CD4-positive, alpha-beta T cell treated with Interferon alpha-2 for 1 hour (primary cell): ENCODE data around the gene PDE4D.
"Not testable (repeated sequence)": the region's sequence is repeated elsewhere in the genome, so short reads cannot be mapped to it uniquely, and the experiment has no call there.

Source experiments
- DNase-seq, 2 donors: peaks; one replicate each; pipeline ENCODE4 v3.0.0-alpha.2; 2020 to 2022

The PDE4D gene

DNA sequence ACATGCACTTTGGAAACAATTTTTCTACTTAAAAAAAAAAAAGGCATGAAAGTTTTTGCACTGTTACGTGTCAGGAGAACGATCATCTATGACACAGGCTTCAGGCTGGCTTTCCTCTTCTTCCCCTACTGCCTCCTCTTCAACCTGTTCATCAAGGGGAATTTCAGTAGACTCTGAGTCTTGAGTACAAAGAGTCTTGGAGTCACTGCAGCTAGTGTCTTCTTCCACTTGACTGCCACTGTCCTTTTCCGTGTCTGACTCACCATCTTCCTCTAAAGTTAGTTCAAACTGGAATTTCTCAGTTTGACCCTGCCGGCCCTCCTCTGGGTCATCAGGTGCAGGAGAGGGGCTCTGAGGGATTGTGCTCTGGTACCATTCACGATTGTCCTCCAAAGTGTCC, 918.9 kb downstream of the PDE4D start:
- no peak for DNase-seq

DNA sequence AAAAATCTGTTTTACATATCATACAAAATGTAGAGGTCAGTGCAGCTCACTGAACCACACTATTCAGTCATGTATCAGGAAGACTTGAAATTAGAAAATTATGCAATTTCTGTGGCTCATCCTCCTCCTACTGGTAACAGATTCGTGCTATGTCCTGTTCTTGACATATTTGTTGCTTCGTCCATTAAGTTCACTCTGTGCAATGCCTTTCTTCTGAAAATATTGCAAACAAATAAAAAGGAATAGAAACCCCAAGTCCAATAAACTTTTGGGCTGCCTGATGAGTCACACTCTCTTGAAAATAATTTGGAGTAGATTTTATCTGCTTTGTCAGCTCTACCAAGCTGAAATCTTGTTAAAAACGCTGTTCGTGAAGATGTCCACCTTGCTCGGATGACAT, 919.4 kb downstream of the PDE4D start:
- no peak for DNase-seq

DNA sequence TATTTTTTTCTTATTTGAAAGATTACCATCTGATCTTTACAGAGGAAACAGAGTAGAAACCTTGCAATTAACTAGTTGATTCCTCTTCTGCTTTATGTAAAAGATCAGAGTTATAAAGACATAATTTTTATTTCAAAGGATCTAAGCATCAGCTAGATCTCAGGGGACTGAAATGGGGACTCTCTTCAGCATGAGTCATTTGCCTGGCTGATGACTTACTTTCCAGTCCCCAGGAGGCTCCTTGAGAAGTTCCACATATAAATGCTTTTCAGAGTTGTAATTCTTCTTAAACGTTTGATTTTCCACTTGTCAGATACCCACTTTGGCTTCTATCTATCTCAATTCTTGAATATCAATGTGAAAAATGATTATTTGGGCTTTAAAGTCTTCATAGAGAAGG, 921.2 kb downstream of the PDE4D start:
- no peak for DNase-seq

DNA sequence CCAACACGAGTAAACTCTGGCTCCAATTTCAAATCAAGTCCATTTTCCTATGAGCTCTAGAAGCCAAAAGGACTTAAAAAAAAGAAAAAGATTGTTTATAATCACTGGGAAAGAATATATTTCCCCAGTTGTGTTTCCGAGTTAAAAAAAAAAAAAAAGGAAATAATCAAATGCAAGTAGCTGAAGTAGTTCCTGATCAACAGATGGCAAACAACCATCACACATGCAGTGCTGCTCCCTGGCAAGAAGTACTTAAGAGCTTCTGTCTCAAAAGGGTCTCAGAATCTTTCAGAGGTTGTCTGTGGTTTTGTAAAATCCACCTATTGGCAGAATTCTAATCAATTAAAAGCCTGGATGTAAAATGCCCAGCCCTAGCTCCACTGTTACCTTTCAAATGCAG, 922.8 kb downstream of the PDE4D start:
- no peak for DNase-seq

DNA sequence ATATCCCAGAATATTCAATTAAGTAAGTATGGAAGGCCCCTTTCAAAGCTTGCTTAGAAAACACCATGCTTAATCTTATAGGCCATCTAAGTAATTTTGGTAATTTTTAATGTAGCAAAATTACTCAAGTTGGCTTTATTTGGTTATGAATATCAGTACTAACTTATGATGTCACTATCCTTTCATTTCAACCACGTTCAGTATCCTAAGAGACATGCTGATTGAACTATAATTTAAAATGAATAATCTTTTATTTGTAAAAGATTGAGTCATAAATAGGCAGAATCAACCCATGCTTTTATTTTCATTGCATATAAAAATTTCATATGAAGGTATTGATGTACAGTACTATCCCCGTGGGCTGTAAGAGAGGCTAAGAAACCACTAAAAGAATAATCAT, 923.7 kb downstream of the PDE4D start:
- DNase-seq, result no peak

DNA sequence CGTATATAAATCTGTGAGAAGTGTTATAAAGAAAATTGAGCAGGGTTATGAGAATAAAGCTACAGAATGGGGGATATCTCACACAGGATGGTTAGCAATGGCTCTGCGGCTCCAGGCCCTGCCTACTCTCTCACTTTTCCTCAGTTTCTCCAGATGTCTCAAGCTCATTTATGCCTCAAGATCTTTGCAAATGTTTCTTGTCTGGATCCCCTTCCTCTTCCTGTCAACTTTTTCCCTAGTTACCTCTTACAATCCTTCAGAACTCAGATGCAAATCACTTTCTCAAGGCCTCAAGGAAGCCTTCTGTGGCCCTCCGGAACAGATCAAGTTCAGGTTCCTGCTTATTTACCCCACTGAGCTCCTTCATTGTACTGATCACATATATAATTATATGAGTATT, 924.3 kb downstream of the PDE4D start:
- no peak for DNase-seq

DNA sequence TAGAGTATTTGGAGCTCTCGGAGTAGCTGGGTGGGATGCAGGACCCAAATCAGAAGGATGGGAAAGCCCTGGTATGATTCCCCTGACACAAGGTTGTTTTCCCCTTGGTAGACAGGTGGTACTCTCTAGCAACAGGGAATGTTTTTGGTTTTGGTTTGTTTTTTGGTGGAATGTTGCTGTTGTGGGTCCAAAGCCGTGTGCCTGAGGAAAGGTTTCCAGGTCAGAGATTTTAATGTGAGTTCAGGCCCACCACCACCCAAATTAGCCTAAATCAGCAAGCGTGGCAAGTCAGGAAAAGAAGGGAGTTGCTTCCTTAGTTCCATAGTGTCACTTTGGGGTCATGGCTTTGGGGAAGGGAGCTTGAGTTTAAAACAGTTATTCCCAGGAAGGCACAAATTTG, 925.2 kb downstream of the PDE4D start:
- no peak for DNase-seq

DNA sequence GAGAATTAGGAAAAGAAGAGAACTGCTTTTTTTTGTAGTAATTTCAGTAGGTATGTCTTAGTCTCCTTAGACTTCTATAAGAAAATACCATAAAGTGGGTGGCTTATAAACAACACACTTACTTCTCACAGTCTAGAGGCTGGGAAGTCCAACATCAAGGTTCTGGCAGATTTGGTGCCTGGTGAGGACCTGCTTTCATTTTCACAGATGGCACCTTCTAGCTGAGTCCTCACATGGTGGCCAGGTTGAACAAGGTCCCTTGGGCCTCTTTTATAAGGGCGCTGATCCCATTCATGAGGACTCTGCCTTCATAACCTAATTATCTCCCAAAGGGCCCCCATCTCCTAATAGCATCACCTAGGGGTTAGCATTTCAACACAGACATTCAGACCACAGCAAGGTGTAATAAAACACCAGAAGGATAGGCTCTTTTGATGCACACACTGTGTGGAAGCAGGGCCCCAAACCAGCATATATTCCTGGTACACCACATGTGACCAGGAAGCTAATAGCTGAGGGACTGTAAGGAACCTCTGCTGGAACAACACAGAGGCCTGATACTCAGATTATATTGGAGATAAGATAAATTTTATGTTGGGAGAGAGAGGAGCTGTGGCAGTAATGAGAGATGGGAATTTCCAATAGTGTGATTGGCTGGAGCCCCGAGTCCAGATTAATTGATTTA, 925.8 kb downstream of the PDE4D start:
- no peak for DNase-seq

DNA sequence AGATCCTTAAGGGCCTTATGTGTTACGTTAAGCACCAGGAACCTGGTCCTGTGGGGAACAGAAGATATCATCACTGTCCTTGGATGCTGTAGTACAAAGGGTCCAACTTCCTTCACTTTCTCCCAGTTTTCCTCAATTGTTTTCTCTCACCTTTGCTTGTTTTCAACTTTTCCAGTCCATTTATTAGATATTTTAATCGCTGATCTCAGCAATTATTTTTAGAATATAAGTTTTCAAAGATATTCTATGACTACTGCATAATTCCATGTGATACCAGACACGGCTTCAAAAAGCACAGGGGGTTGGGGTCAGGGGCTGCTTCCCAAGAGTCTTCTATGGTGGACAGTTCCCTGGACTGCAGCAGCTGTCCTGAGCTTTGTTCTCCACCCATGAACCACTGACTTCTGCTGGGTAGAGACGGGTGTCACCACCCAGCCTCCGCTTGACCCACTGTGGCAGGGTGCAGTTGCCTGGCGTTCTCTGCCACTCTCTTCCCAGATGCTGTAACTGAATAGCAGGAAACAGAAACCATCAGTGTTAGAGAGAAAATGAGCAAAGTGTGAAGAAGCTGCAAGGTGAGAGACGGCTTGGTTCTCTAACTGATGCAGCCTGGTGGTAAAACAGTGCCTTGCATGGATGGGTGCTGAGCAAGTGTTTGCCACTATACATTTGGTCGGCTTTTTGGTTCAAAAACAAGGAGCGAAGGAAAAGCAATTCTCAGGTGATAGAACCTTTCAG, 927.7 kb downstream of the PDE4D start:
- DNase-seq, result no peak

DNA sequence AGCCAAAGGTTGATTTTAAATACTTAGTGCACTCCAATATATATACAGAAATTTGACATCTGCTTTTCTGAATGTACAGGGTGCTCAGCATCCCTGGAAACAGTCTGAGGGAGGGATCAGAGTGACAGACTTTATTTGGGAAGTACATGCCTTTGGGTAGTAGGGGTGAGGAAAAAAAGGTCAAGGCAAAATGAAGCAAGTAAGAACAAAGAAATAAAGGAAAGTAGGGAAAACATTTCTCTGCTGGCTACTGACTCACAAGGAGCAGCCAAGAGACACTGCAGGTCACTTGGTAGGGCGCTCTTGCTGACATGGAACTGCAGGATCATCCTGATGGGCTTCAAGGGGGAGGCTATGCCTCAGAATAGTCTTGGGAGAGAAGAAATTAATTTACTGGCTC, 929.7 kb downstream of the PDE4D start:
- no peak for DNase-seq

DNA sequence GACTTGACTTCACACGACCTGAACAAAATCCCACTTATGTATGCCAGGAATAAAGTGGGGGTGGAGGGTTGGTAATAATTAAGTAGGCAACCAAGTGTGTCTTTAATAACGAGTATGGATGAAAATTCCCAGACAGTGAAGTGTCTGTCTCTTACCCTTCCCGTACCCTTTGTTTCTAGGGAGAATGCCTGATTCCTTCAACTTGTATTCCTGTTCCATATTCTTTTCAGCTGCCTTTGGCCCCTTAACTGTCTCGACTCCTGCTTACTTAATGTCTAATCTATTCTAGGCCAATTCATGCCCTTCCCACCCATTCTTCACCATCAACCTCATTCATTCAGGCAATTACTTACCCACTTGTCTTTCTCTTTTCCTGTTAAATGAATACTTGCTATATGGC, 930.2 kb downstream of the PDE4D start:
- no peak for DNase-seq

DNA sequence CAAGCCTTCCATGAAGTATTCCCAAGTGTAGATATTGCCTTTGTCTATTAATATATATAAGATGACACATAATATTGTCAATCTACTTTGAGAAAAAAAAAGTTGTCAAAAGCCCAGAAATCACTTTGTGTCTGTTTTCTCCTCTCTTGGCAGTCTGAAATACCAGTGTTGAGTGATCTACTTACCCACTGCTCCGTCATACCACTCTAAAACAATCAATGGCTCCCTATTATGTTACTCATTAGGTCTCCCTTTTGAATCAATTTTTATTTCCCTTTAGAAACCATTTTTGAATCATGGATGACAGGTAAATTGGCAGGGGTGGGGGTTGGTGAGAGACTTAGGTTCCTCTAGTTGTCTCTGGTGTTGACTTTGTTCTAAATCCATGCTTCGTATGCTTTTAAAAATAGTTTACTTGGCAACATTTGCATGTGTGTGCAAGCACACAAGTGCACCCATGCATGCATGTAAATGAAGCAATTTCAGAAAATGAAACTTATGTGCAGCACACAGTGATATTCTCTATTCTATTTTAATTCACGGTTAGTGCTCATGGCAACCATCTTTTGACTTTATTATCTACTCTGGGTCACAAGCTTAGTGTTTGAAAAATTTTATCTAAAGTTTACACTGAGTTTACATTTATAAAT, 931.8 kb downstream of the PDE4D start:
- no peak for DNase-seq

DNA sequence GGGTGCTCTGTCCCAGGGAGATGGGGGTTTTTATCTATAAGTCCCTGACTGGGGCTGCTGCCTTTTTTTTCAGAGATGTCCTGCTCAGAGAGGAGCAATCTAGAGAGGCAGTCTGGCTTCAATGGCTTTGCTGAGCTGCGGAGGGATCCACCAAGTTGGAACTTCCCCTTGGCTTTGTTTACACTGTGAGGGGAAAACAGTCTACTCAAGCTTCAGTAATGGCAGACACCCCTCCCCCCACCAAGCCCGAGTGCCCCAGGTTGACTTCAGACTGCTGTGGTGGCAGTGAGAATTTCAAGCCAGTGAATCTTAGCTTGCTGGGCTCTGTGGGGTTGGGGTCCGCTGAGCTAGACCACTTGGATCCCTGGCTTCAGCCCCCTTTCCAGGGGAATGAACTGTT, 934.8 kb downstream of the PDE4D start:
- no peak for DNase-seq

DNA sequence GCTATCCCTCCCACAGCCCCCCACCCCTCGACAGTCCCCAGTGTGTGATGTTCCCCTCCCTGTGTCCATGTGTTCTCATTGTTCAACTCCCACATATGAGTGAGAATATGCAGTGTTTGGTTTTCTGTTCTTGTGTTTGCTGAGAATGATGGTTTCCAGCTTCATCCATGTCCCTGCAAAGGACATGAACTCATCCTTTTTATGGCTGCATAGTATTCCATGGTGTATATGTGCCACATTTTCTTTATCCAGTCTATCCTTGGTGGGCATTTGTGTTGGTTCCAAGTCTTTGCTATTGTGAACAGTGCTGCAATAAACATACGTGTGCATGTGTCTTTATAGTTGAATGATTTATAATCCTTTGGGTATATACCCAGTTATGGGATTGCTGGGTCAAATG, 940.3 kb downstream of the PDE4D start:
- not testable (repeated sequence) for DNase-seq

DNA sequence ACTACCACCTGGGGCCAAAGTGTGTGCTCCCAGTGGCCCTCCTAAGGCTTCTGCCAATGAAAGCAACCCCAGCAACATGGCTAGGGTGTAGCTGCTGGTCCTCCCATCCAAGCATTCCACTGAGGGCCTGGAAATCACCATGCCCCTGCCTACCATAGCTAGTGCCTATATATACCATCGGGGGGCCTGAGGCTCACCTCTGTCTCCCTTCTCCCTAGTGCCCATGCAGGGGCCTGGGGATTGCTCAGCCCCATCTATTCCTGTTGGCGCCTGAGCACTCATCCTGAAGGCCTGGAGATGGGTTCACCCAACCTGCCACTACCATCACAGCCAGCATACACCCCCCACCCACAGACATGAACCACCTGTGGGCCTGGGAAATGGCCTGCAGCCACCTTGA, 943.3 kb downstream of the PDE4D start:
- no peak for DNase-seq

DNA sequence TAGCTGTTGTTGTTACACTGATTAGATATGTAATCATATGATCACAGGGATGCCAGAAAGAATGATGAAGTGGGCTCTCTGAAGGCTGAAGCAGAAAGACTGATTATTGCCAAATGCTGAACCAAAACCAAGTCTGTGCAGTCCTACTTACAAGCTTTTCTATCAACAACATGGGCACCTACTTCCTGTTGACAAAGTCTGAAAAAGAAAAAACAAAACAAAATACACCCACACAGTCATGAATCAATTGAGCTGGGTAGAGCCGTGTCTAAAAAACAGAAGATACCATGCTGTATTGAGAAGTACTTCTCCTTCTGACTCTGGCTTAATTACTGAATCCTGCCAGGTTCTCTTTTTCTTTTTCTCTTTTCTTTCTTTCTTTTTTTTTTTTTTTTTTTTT, 947.3 kb downstream of the PDE4D start:
- no peak for DNase-seq

DNA sequence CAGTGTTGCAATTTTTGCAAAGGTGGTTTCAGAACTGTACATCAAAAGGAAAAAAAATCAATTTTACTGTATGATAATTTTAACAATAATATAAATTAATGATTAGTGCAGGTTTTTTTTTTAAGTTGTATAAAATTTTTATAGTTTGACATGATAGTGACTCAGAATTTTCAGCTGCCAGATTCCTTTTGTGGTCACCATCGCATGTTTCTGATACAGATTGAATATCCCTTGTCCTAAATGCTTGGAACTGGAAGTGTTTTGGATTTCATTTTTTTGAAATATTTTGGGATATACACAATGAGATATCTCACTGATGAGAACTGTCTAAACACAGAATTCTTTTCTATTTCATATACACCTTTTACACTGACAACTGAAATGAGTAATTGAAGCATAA, 949.3 kb downstream of the PDE4D start:
- DNase-seq, result no peak

DNA sequence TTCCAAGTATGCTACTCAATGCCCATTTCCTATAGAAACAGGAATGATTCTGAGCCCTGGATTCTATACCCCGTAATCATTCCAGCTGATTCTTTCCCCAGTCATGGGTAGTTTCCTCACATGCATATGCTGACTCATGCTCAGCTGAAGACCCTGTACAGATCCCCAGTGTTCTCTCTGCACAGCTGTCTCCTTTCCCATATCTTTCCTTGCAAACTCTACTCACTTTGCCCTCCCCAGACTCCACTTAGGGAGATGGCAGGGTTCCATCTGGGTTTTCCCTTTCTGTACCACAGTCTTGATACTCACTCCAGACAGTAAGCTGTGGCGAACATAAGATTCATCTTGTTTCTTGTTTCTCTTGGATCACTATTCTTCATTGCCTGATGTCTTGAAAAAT, 953.1 kb downstream of the PDE4D start:
- DNase-seq, result no peak

DNA sequence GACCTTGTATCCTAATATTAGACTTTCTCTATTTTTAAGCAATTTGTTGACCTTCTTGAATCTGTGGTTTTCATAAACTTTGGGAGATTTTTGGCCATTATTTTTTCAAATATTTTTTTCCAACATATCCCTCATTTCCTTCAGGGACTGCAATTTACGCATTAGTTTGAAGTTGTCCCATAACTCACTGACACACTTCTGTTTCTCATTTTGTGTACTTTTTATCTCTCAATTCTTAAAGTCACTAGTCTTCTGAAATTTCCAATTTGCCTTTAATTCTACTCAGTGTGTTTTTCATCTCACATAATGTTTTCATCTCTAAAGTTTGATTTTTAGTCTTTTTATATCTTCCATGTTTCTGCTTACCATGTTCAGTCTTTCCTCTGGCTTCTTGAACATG, 953.9 kb downstream of the PDE4D start:
- DNase-seq, result no peak

DNA sequence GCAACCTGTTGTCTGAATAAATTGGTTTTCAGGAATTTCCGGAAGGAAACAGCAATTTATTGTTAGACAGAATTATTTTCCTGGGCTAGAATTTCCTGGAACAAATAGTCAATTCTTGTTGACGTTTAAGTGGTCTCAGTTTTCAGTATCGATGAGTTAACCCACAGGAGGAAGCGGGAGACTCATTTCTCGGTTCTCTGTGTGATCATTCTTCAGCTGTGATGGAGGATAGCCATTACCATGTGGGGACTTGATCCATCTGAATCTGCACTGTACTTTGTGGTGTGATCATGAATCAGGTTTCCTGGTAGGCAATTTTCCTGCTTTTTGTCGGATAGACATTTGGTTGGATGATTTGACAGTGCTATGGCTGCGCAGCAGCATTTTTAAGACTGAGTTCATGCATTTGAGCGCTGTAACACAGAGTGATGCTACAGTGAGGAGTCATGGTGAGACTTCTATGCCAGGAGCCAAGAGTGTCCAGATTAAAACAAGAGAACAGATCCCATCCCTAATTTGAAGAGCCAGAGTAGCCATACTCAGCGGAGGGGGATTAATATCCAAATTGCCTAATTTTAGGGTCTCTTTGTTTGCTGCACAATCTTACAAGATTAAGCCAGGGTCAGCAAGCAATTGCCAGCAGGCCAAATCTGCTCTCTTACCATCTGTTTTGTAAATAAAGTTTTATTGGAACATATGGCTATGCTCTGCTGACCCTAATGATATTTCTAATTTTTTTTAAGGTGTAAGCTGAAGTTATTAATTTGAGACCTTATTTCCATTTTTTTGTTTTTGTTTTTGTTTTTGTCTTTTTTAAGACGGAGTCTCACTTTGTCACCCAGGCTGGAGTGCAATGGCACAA, 954.7 kb downstream of the PDE4D start:
- no peak for DNase-seq

DNA sequence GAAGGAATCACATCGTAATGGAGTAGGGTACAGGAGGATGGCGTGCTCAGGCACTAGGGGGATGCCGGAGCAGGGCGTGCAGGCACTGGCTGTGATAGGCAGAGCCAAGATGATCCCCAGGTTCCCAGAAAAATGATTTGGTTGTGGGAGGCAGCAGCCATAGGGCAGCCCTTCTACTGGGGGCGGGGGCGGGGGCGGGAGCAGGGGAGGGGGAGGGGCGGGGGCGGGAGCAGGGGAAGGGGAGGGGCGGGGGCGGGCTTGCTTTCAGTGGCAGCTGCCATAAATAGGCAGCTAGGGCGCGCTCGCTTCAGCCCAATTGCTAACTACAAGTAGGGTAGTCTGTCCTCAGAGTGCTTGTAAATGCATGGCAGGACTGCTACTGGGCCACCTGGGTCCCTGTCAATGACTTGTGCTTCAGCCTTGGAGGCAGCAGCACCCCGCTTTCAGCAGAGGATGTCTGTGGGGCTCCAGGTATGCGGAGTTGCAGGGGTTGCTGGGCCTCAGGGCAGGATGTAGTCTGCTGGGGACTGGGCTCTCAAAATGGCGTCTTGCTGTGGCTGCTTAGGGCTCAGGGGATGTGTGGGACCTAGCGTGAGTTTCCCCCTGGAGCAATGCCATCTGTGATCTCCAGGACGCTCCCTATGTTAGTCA, 956.4 kb downstream of the PDE4D start:
- DNase-seq, result no peak

DNA sequence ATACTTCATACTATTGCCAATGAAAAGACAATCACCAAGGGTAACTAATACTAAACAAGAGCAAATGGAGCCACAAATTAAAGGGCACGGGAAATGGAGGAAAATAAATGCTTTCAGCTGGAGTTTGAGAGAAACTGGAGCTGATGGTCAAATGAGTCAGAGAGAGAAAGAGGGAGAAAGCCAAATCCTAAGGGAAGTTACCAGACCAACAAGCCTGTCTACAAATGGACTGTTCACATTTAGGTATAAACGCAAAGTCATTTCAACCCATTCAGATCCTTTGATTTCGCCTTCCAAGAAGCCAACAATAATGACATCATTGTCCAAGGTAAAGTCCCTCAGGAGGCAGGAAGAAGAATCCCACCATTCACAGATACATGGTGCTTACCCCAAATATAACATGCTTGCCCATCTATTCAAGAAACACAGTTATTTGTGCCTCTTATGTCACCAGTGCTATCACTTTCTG, 958.9 kb downstream of the PDE4D start:
- no peak for DNase-seq
